ENCODE results near the gene CDC42BPB.

Gene CDC42BPB

DNA sequence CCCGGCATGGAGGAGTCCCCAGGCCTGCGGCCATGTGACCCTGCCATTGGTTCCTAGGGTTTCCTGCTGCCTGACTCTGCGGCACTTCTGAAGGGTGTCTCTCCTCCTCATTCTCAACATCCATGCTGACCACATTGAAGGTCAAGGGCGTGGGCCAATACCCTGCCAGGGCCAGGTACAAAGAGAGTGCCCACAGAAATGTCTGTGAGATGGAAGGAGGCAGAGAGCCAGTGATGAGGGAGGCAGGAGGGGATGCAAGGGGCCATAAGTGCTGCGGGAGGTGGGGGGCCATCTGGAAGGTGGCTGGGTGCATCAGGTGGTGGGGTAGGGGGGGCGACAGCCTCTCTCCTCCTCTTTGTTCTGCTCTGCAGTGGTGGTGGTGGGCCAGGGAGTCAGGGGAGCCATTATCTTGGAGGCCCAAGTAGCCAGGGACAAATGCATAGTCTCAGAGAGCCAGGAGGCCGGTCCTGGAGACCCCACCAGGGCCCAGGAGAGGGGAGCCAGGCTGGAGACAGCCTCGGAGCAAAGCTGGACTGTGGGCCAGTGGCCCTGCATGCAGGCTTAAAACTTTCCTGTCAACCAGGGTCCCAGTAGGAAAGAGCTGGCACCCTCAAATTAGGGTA lies 13.0 kb upstream of the CDC42BPB start (continued):
- TF ChIP-seq, protein P1, sequence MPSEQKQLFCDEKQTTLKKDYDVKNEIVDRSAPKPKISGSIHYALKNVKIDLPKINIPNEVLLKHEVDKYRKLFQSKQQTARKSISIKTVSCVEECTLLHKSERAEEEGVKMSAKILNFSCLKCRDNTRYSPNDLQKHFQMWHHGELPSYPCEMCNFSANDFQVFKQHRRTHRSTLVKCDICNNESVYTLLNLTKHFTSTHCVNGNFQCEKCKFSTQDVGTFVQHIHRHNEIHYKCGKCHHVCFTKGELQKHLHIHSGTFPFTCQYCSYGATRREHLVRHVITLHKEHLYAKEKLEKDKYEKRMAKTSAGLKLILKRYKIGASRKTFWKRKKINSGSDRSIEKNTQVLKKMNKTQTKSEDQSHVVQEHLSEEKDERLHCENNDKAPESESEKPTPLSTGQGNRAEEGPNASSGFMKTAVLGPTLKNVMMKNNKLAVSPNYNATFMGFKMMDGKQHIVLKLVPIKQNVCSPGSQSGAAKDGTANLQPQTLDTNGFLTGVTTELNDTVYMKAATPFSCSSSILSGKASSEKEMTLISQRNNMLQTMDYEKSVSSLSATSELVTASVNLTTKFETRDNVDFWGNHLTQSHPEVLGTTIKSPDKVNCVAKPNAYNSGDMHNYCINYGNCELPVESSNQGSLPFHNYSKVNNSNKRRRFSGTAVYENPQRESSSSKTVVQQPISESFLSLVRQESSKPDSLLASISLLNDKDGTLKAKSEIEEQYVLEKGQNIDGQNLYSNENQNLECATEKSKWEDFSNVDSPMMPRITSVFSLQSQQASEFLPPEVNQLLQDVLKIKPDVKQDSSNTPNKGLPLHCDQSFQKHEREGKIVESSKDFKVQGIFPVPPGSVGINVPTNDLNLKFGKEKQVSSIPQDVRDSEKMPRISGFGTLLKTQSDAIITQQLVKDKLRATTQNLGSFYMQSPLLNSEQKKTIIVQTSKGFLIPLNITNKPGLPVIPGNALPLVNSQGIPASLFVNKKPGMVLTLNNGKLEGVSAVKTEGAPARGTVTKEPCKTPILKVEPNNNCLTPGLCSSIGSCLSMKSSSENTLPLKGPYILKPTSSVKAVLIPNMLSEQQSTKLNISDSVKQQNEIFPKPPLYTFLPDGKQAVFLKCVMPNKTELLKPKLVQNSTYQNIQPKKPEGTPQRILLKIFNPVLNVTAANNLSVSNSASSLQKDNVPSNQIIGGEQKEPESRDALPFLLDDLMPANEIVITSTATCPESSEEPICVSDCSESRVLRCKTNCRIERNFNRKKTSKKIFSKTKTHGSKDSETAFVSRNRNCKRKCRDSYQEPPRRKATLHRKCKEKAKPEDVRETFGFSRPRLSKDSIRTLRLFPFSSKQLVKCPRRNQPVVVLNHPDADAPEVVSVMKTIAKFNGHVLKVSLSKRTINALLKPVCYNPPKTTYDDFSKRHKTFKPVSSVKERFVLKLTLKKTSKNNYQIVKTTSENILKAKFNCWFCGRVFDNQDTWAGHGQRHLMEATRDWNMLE (tag by site-specific recombination; conservative IDR thresholded peaks at IDR 0.05; ENCODE audit: low read depth), result no peak
- TF ChIP-seq ZBTB21 (tag by site-specific recombination; IDR thresholded peaks at IDR 0.05) (no peak), GLIS2 (tag by site-specific recombination; IDR thresholded peaks at IDR 0.05) (no peak)
- TF ChIP-seq, protein P2, sequence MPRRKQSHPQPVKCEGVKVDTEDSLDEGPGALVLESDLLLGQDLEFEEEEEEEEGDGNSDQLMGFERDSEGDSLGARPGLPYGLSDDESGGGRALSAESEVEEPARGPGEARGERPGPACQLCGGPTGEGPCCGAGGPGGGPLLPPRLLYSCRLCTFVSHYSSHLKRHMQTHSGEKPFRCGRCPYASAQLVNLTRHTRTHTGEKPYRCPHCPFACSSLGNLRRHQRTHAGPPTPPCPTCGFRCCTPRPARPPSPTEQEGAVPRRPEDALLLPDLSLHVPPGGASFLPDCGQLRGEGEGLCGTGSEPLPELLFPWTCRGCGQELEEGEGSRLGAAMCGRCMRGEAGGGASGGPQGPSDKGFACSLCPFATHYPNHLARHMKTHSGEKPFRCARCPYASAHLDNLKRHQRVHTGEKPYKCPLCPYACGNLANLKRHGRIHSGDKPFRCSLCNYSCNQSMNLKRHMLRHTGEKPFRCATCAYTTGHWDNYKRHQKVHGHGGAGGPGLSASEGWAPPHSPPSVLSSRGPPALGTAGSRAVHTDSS (tag by site-specific recombination; IDR thresholded peaks at IDR 0.05), result no peak

DNA sequence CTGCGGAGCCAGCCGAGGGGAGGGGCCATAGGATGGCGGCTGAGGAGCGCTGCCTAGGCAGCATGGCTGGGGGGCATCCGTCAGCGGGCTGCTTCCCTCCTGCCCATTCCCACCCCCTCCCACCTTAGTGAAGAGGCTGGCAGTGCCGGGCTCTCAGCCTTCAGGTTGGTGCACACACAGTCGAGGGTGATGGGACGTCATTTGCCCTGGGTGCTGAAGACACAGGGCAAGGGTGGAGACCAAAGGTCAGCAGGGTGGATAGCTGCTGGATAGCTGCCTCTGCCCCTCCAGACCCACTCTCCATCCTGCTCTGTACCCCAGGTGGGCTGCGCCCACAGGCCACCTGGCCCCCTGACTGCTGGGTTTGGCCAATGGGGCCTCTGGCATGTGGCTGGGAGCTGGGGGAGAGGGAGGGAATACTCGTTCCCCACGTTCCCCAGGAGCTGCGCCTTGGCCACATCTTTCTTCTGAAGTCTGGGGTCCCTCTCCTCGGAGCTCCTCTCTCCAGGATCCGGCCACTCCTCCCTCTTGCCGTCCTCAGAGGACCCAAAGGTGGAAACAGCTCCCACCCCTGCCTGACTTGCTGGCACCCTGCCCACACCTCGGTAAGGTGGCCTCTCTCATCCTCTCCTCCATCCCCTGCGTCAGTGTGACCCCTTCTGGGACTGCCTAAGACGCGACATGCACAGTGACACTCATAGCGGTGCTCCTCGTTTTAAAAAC lies 11.2 kb upstream of the CDC42BPB start:
- ChIA-PET CTCF (no interaction called here), POLR2A (no interaction called here)
- Histone ChIP-seq H3K9me3 (ENCODE audit: control insufficient read depth, insufficient read depth, low read depth, low read length) (no peaks in the 10 kb centered on the region), H3K4me1 (ENCODE audit: control insufficient read depth, insufficient read depth, low read length) (peaks cover 6% of the 10 kb centered on the region; the same call in 1 of the 2 replicates), H3K27ac (ENCODE audit: extremely low read depth, low read depth, low read length) (no peak overlapping the region), H3K4me3 (ENCODE audit: low read depth, low read length) (no peak overlapping the region), H3K36me3 (ENCODE audit: control insufficient read depth in 2 of 2, insufficient read depth in 1 of 2, low read length in 2 of 2) (no peaks in the 10 kb centered on the region)
- TF ChIP-seq, protein P3, sequence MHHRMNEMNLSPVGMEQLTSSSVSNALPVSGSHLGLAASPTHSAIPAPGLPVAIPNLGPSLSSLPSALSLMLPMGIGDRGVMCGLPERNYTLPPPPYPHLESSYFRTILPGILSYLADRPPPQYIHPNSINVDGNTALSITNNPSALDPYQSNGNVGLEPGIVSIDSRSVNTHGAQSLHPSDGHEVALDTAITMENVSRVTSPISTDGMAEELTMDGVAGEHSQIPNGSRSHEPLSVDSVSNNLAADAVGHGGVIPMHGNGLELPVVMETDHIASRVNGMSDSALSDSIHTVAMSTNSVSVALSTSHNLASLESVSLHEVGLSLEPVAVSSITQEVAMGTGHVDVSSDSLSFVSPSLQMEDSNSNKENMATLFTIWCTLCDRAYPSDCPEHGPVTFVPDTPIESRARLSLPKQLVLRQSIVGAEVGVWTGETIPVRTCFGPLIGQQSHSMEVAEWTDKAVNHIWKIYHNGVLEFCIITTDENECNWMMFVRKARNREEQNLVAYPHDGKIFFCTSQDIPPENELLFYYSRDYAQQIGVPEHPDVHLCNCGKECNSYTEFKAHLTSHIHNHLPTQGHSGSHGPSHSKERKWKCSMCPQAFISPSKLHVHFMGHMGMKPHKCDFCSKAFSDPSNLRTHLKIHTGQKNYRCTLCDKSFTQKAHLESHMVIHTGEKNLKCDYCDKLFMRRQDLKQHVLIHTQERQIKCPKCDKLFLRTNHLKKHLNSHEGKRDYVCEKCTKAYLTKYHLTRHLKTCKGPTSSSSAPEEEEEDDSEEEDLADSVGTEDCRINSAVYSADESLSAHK (tag by site-specific recombination; IDR thresholded peaks at IDR 0.05), result no peak
- TF ChIP-seq, protein P4, sequence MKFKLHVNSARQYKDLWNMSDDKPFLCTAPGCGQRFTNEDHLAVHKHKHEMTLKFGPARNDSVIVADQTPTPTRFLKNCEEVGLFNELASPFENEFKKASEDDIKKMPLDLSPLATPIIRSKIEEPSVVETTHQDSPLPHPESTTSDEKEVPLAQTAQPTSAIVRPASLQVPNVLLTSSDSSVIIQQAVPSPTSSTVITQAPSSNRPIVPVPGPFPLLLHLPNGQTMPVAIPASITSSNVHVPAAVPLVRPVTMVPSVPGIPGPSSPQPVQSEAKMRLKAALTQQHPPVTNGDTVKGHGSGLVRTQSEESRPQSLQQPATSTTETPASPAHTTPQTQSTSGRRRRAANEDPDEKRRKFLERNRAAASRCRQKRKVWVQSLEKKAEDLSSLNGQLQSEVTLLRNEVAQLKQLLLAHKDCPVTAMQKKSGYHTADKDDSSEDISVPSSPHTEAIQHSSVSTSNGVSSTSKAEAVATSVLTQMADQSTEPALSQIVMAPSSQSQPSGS (tag by site-specific recombination; IDR thresholded peaks at IDR 0.05; ENCODE audit: low read depth), result no peak
- TF ChIP-seq, protein P5, sequence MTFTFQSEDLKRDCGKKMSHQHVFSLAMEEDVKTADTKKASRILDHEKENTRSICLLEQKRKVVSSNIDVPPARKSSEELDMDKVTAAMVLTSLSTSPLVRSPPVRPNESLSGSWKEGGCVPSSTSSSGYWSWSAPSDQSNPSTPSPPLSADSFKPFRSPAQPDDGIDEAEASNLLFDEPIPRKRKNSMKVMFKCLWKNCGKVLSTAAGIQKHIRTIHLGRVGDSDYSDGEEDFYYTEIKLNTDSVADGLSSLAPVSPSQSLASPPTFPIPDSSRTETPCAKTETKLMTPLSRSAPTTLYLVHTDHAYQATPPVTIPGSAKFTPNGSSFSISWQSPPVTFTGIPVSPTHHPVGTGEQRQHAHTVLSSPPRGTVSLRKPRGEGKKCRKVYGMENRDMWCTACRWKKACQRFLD (tag by site-specific recombination; IDR thresholded peaks at IDR 0.05), result no peak
- TF ChIP-seq ZNF211 (tag by site-specific recombination; IDR thresholded peaks at IDR 0.05; ENCODE audit: low read depth) (no peak), BCL11B (tag by site-specific recombination; IDR thresholded peaks at IDR 0.05; ENCODE audit: low read depth) (no peak), ZNF701 (tag by site-specific recombination; IDR thresholded peaks at IDR 0.05) (no peak), ZNF366 (tag by site-specific recombination; conservative IDR thresholded peaks at IDR 0.05) (no peak)
- TF ChIP-seq, protein P6, sequence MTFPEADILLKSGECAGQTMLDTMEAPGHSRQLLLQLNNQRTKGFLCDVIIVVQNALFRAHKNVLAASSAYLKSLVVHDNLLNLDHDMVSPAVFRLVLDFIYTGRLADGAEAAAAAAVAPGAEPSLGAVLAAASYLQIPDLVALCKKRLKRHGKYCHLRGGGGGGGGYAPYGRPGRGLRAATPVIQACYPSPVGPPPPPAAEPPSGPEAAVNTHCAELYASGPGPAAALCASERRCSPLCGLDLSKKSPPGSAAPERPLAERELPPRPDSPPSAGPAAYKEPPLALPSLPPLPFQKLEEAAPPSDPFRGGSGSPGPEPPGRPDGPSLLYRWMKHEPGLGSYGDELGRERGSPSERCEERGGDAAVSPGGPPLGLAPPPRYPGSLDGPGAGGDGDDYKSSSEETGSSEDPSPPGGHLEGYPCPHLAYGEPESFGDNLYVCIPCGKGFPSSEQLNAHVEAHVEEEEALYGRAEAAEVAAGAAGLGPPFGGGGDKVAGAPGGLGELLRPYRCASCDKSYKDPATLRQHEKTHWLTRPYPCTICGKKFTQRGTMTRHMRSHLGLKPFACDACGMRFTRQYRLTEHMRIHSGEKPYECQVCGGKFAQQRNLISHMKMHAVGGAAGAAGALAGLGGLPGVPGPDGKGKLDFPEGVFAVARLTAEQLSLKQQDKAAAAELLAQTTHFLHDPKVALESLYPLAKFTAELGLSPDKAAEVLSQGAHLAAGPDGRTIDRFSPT (tag by site-specific recombination; IDR thresholded peaks at IDR 0.05), result no peak
- TF ChIP-seq, protein P7, sequence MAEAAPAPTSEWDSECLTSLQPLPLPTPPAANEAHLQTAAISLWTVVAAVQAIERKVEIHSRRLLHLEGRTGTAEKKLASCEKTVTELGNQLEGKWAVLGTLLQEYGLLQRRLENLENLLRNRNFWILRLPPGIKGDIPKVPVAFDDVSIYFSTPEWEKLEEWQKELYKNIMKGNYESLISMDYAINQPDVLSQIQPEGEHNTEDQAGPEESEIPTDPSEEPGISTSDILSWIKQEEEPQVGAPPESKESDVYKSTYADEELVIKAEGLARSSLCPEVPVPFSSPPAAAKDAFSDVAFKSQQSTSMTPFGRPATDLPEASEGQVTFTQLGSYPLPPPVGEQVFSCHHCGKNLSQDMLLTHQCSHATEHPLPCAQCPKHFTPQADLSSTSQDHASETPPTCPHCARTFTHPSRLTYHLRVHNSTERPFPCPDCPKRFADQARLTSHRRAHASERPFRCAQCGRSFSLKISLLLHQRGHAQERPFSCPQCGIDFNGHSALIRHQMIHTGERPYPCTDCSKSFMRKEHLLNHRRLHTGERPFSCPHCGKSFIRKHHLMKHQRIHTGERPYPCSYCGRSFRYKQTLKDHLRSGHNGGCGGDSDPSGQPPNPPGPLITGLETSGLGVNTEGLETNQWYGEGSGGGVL (tag by site-specific recombination; IDR thresholded peaks at IDR 0.05), result no peak
- TF ChIP-seq, protein P8, sequence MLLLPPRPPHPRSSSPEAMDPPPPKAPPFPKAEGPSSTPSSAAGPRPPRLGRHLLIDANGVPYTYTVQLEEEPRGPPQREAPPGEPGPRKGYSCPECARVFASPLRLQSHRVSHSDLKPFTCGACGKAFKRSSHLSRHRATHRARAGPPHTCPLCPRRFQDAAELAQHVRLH (tag by site-specific recombination; IDR thresholded peaks at IDR 0.05), result no peak
- TF ChIP-seq, protein P9, sequence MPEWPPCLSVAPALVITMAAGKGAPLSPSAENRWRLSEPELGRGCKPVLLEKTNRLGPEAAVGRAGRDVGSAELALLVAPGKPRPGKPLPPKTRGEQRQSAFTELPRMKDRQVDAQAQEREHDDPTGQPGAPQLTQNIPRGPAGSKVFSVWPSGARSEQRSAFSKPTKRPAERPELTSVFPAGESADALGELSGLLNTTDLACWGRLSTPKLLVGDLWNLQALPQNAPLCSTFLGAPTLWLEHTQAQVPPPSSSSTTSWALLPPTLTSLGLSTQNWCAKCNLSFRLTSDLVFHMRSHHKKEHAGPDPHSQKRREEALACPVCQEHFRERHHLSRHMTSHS (tag by site-specific recombination; IDR thresholded peaks at IDR 0.05), result no peak
